ENCODE results near the gene ARFIP2. TPM values are rescaled to one million over a fixed set of nuclear protein-coding genes. Genes with fewer than 3 reads are reported as not detected.

Gene ARFIP2
- total RNA-seq, 1 donor from 2014 or later, result 43.1 TPM

GRCh38 chr11:6485661-6486060, 4.5 kb upstream of the ARFIP2 start:
- DNase-seq (no peak), ATAC-seq (ENCODE audit: low read depth) (no peak)
- no peak for TF ChIP-seq CTCF (IDR thresholded peaks at IDR 0.05)
- Mint-ChIP-seq H3K36me3 (ENCODE audit: low read depth) (peaks cover 48% of the 10 kb centered on the region), H3K27me3 (no peaks in the 10 kb centered on the region), H3K9me3 (no peaks in the 10 kb centered on the region), H3K27ac (no peak overlapping the region), H3K4me1 (peaks cover 26% of the 10 kb centered on the region), H3K4me3 (no peak overlapping the region)
- CTCF ChIA-PET, result no interaction called here
- POLR2A ChIA-PET, result interaction anchor here (1.3 kb wide), 1 partner anchor 260 kb away, joined by 3 read pairs; no protein-coding TSS in a partner anchor
- intact Hi-C loops (cut with micrococcal nuclease), result no loop called here

GRCh38 chr11:6483015-6483414, 1.9 kb upstream of the ARFIP2 start:
- no peak for TF ChIP-seq CTCF (IDR thresholded peaks at IDR 0.05)
- H3K4me3 Mint-ChIP-seq, result peak overlapping the region; percentile 39
- CTCF ChIA-PET, result interaction anchor here (0.8 kb wide), 1 partner anchor 104 kb away, joined by 5 read pairs; no protein-coding TSS in a partner anchor
- peaks cover 42% of the 10 kb centered on the region for H3K4me1 Mint-ChIP-seq
- H3K27me3 Mint-ChIP-seq, result no peaks in the 10 kb centered on the region
- DNase-seq (no peak), ATAC-seq (ENCODE audit: low read depth) (no peak)
- H3K27ac Mint-ChIP-seq, result peak overlapping the region; percentile 97
- POLR2A ChIA-PET, result interaction anchor here (2.4 kb wide), 1 partner anchor 136 kb away, joined by 17 read pairs; the partner anchor contains the start of gene TPP1
- intact Hi-C loops (cut with micrococcal nuclease), result loop anchor here (5.0 kb wide), 1 partner anchor 1876 kb away; the partner anchor contains the start of gene TRIM68
- peaks cover 38% of the 10 kb centered on the region for H3K36me3 Mint-ChIP-seq (ENCODE audit: low read depth)
- no peaks in the 10 kb centered on the region for H3K9me3 Mint-ChIP-seq

- intact Hi-C loops (cut with micrococcal nuclease), result loop anchor here (5.0 kb wide), 1 partner anchor 1875 kb away; the partner anchor contains the start of gene TRIM68
- ATAC-seq (ENCODE audit: low read depth), result no peak
- TF ChIP-seq CTCF (IDR thresholded peaks at IDR 0.05), result no peak
- H3K27ac Mint-ChIP-seq, result peak overlapping the region; percentile 97
- peaks cover 40% of the 10 kb centered on the region for H3K36me3 Mint-ChIP-seq (ENCODE audit: low read depth)
- ChIA-PET POLR2A (interaction anchor here (0.9 to 2.4 kb wide), 8 partner anchors 8 to 290 kb away, joined by 3 to 20 read pairs (median 8); partner anchors contain the start of genes MRPL17, TAF10, TPP1 and TRIM3), CTCF (interaction anchor here (0.8 to 1.9 kb wide), 2 partner anchors 103 to 201 kb away, joined by 5 to 8 read pairs; partner anchors contain the start of gene MRPL17)
- DNase-seq, result no peak
- H3K4me3 Mint-ChIP-seq, result peak overlapping the region; percentile 95
- H3K9me3 Mint-ChIP-seq, result no peaks in the 10 kb centered on the region
- peaks cover 42% of the 10 kb centered on the region for H3K4me1 Mint-ChIP-seq
- no peaks in the 10 kb centered on the region for H3K27me3 Mint-ChIP-seq
Observed at GRCh38 chr11:6482441-6482840, 1.3 kb upstream of the ARFIP2 start.

GRCh38 chr11:6481924-6482275, 769 bp upstream of the ARFIP2 start:
- intact Hi-C loops (cut with micrococcal nuclease), result loop anchor here (1.0 to 5.0 kb wide), 10 partner anchors 63 to 1875 kb away; partner anchors contain the start of genes APBB1, FHIP1B, ILK and MRPL17
- Mint-ChIP-seq H3K27me3 (no peaks in the 10 kb centered on the region), H3K4me3 (peak overlapping the region; percentile 95), H3K27ac (peak overlapping the region; percentile 97), H3K9me3 (no peaks in the 10 kb centered on the region), H3K4me1 (peaks cover 42% of the 10 kb centered on the region), H3K36me3 (ENCODE audit: low read depth) (peaks cover 45% of the 10 kb centered on the region)
- POLR2A ChIA-PET, result interaction anchor here (0.7 to 2.4 kb wide), 18 partner anchors 8 to 792 kb away, joined by 3 to 20 read pairs (median 6); partner anchors contain the start of genes APBB1, MRPL17, SMPD1 and TAF10
- no peak for DNase-seq
- no peak for TF ChIP-seq CTCF (IDR thresholded peaks at IDR 0.05)
- CTCF ChIA-PET, result interaction anchor here (1.0 to 1.9 kb wide), 6 partner anchors 12 to 224 kb away, joined by 3 to 9 read pairs (median 4); partner anchors contain the start of genes MRPL17 and SMPD1
- no peak for ATAC-seq (ENCODE audit: low read depth)

DNA sequence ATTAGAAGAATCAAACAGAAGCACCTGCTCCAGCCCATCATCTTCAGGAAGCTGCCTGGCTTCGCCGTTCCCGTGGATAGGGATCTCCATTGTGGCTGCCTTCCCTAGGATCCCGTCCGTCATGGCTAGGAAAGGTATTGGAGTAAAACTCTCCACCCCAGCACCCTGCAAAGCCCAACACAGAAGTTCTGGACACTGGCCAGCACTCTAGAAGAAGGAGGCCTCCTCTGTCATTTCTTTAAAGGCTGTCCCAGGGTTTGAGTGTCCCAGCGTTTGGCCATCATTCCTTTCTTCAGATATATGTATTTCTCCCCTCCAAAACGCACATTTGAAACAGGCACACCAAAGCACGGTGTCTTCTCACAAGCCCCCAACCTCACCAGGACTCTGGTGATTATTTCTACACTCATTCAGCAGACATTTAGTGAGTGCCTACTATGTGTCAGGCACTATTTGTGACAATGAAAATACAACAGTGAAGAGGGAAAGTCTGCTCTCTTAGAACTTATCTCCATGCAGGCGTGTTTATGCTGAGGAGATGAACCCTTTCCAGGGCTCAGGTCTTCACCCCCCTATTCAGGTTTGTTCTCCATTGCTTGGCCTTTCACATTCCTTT, 724 bp downstream of the ARFIP2 start:
- peaks cover 47% of the 10 kb centered on the region for H3K36me3 Mint-ChIP-seq (ENCODE audit: low read depth)
- POLR2A ChIA-PET, result interaction anchor here (1.0 to 1.3 kb wide), 2 partner anchors 90 to 92 kb away, joined by 4 to 14 read pairs; partner anchors contain the start of gene SMPD1
- peak overlapping the region; percentile 97 for H3K27ac Mint-ChIP-seq
- DNase-seq (no peak), ATAC-seq (ENCODE audit: low read depth) (no peak)
- H3K4me3 Mint-ChIP-seq, result peak overlapping the region; percentile 95
- no peaks in the 10 kb centered on the region for H3K27me3 Mint-ChIP-seq
- intact Hi-C loops (cut with micrococcal nuclease), result loop anchor here (2.0 to 5.0 kb wide), 2 partner anchors 266 to 1873 kb away; partner anchors contain the start of gene TRIM68
- TF ChIP-seq CTCF (IDR thresholded peaks at IDR 0.05), result no peak
- H3K9me3 Mint-ChIP-seq, result no peaks in the 10 kb centered on the region
- CTCF ChIA-PET, result no interaction called here
- H3K4me1 Mint-ChIP-seq, result peaks cover 42% of the 10 kb centered on the region

Data from activated B cell treated with CpG ODN at 0.5 μM for 24 hours (primary cell).